A673 (cell line): ENCODE measurements around the gene FAM118B.

Experiments used
- CTCF ChIP-seq: fragments of 300-800, 200-600 bp; sonication (generic); conservative IDR thresholded peaks from 2 replicates; pipeline ENCODE4 v1.5.1; 2017; ENCODE audit warnings: low read depth, mild to moderate bottlenecking, antibody characterized with exemption, low read length, moderate library complexity, mixed read lengths
- EZH2 ChIP-seq: fragments of 200-600 bp; sonication (generic); IDR thresholded peaks from 2 replicates; pipeline ENCODE4 v1.6.1; 2017; ENCODE audit warnings: borderline replicate concordance, low read depth, mild to moderate bottlenecking, mixed read lengths, antibody characterized with exemption, low read length; ENCODE audit not compliant: poor library complexity, severe bottlenecking

- TF ChIP-seq CTCF, result no peak
- TF ChIP-seq EZH2, result no peak
Measured at GRCh38 chr11:126186025-126186698, 25.4 kb upstream of the FAM118B start.
